GM11168 (cell line): ENCODE results near the gene ETV6.

Source experiments
- in situ Hi-C: fragments of 300-500 bp; cut with MboI; formaldehyde crosslinking; loops from one replicate; pipeline ENCODE4 v1.12.0; 2022; ENCODE audit warnings: low sequenced_read_pairs; ENCODE audit not compliant: unreplicated experiment

Gene ETV6

GRCh38 chr12:11836282-11837151 is 187.0 kb downstream of the ETV6 start:
- in situ Hi-C loops, result no loop called here

- in situ Hi-C loops, result no loop called here
These were observed 187.9 kb downstream of the ETV6 start for GRCh38 chr12:11837216-11837934.

GRCh38 chr12:11838403-11838802 is 188.9 kb downstream of the ETV6 start:
- in situ Hi-C loops, result no loop called here

GRCh38 chr12:11839091-11839641 is 189.7 kb downstream of the ETV6 start:
- in situ Hi-C loops, result no loop called here

- in situ Hi-C loops, result no loop called here
These were observed 190.9 kb downstream of the ETV6 start for GRCh38 chr12:11840366-11840765.

- in situ Hi-C loops, result no loop called here
These were observed 197.0 kb downstream of the ETV6 start for GRCh38 chr12:11846488-11846887.

GRCh38 chr12:11847539-11847938 is 198.1 kb downstream of the ETV6 start:
- in situ Hi-C loops, result no loop called here

- in situ Hi-C loops, result no loop called here
These were observed 200.5 kb downstream of the ETV6 start for GRCh38 chr12:11849757-11850504.

GRCh38 chr12:11853126-11853525 is 203.7 kb downstream of the ETV6 start:
- in situ Hi-C loops, result no loop called here

GRCh38 chr12:11854011-11854499 is 204.6 kb downstream of the ETV6 start:
- in situ Hi-C loops, result no loop called here

GRCh38 chr12:11855983-11856374 is 206.5 kb downstream of the ETV6 start:
- in situ Hi-C loops, result no loop called here

- in situ Hi-C loops, result no loop called here
These were observed 207.5 kb downstream of the ETV6 start for GRCh38 chr12:11856971-11857370.

GRCh38 chr12:11859705-11860425 is 210.4 kb downstream of the ETV6 start:
- in situ Hi-C loops, result no loop called here

GRCh38 chr12:11861155-11861863 is 211.8 kb downstream of the ETV6 start:
- in situ Hi-C loops, result no loop called here

- in situ Hi-C loops, result no loop called here
These were observed 212.6 kb downstream of the ETV6 start for GRCh38 chr12:11861864-11862600.

- in situ Hi-C loops, result no loop called here
These were observed 213.3 kb downstream of the ETV6 start for GRCh38 chr12:11862798-11863197.

- in situ Hi-C loops, result no loop called here
These were observed 214.0 kb downstream of the ETV6 start for GRCh38 chr12:11863478-11863906.

- in situ Hi-C loops, result no loop called here
These were observed 214.5 kb downstream of the ETV6 start for GRCh38 chr12:11863988-11864387.
